Epithelial cell of esophagus (primary cell): ENCODE results near the gene BCAT1.
"Not testable (repeated sequence)": the region's sequence is repeated elsewhere in the genome, so short reads cannot be mapped to it uniquely, and the experiment has no call there.

Experiments
- DNase-seq: peaks from one replicate; pipeline ENCODE4 v3.0.0; 2010; ENCODE audit warnings: low read depth
- H3K4me3 ChIP-seq: 2 replicates; pipeline ENCODE4 v1.5.1; 2011; ENCODE audit warnings: mild to moderate bottlenecking, low read length, control low read depth
- CTCF ChIP-seq: IDR thresholded peaks from 2 replicates; pipeline ENCODE4 v1.5.1; 2011; ENCODE audit warnings: low read depth, mild to moderate bottlenecking, low read length, control low read depth, inconsistent platforms; ENCODE audit not compliant: insufficient read depth; ENCODE audit errors: missing control alignments

Gene BCAT1

GRCh38 chr12:24928131-24928530, 20.8 kb downstream of the BCAT1 start:
- H3K4me3 ChIP-seq, result no peak overlapping the region
- DNase-seq, result no peak
- TF ChIP-seq CTCF, result no peak

- H3K4me3 ChIP-seq, DNase-seq: not testable (repeated sequence)
Observed at GRCh38 chr12:24926080-24926479, 22.8 kb downstream of the BCAT1 start.

GRCh38 chr12:24922090-24922489, 26.8 kb downstream of the BCAT1 start:
- TF ChIP-seq CTCF, result no peak
- H3K4me3 ChIP-seq, result no peak overlapping the region
- DNase-seq, result peak; percentile 76

GRCh38 chr12:24921251-24922038, 27.5 kb downstream of the BCAT1 start:
- TF ChIP-seq CTCF, result no peak
- DNase-seq, result peak; percentile 50
- H3K4me3 ChIP-seq, result no peak overlapping the region

GRCh38 chr12:24920141-24920540, 28.8 kb downstream of the BCAT1 start:
- DNase-seq, result no peak
- no peak for TF ChIP-seq CTCF
- H3K4me3 ChIP-seq, result no peak overlapping the region

GRCh38 chr12:24919346-24920001, 29.4 kb downstream of the BCAT1 start:
- no peak for DNase-seq
- no peak for TF ChIP-seq CTCF
- H3K4me3 ChIP-seq, result no peak overlapping the region

GRCh38 chr12:24918596-24918995, 30.3 kb downstream of the BCAT1 start:
- H3K4me3 ChIP-seq, result no peak overlapping the region
- no peak for TF ChIP-seq CTCF
- DNase-seq, result no peak
